Measurements from ENCODE around the gene ERF. TPM values are rescaled to one million over a fixed set of nuclear protein-coding genes. Genes with fewer than 3 reads are reported as not detected.
A peak's percentile ranks its signal among the peaks of the same experiment; 100 is the strongest.
"Not testable (repeated sequence)": the region's sequence is repeated elsewhere in the genome, so short reads cannot be mapped to it uniquely, and the experiment has no call there.

ERF gene
- total RNA-seq, 1 donor from 2014 or later = 35.8 TPM

DNA sequence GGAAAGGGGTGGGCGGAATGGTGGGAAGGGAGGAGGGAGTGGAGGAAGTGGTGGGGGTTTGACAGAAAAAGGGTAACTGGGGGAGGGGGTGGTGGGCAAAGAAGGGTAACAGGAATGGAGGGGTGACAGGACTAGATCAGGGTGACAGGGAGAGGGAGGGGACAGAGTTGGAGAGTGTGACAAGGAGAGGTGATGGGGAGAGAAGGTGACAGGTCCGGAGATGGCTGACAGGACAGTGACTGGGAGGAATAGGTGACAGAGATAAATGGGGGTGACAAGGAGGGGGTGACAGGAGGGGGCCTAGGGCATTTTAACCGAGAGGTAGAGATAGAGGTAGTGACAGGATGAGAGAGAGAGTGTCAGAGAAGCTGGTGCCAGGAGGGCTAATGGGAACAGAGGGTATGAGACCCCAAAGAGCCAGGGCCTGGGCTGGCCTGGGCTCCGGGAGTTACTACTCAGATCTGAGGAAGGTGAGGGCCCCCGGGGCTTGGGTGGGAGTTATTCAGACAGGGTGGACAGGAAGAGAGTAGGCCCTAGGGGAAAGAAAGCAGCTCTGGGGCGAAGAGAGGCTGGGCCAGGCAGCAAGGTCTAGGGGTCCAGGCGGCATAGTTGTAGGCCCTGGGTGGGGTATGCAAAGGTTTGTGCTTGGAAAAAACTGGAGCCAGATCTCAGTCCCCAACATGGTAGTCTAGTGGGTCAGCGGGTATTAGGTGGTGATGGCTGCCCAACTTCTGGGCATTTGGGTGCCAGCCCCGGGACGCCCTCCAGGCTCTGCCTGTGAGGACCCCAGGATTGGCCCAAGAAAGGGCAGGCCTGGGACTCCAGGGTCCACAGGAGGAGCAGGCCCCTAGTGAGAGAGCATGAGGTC, 14.8 kb upstream of the ERF start:
- Histone ChIP-seq H3K4me1 (peaks cover 28% of the 10 kb centered on the region), H3K9me3 (no peaks in the 10 kb centered on the region), H3K27ac (peak overlapping the region; percentile 92), H3K36me3 (peaks cover 29% of the 10 kb centered on the region), H3K4me3 (peak overlapping the region; percentile 61), H3K27me3 (ENCODE audit: low read depth) (no peaks in the 10 kb centered on the region)
- no peak for ATAC-seq
- intact Hi-C loops (cut with DNase I) = no loop called here
- TF ChIP-seq CTCF (IDR thresholded peaks at IDR 0.05) = no peak
- DNase-seq = no peak

- DNase-seq (peak; percentile 99), ATAC-seq (peak; percentile 91 to 93)
- H3K27me3 ChIP-seq (ENCODE audit: low read depth) = no peaks in the 10 kb centered on the region
- peaks cover 26% of the 10 kb centered on the region for H3K4me1 ChIP-seq
- intact Hi-C loops (cut with DNase I) = no loop called here
- H3K27ac ChIP-seq = peak within 1 kb of the TSS; percentile 97
- H3K36me3 ChIP-seq = peaks cover 20% of the 10 kb centered on the region
- H3K4me3 ChIP-seq = peak within 1 kb of the TSS; percentile 61
- no peak for TF ChIP-seq CTCF (IDR thresholded peaks at IDR 0.05)
- H3K9me3 ChIP-seq = no peaks in the 10 kb centered on the region
Measured at GRCh38 chr19:42268704-42269477, 14.0 kb upstream of the ERF start, which contains the start of gene CIC. CIC (plus strand) TSS chr19:42269252; CDS start chr19:42271784, 2,532 bp downstream.

DNA sequence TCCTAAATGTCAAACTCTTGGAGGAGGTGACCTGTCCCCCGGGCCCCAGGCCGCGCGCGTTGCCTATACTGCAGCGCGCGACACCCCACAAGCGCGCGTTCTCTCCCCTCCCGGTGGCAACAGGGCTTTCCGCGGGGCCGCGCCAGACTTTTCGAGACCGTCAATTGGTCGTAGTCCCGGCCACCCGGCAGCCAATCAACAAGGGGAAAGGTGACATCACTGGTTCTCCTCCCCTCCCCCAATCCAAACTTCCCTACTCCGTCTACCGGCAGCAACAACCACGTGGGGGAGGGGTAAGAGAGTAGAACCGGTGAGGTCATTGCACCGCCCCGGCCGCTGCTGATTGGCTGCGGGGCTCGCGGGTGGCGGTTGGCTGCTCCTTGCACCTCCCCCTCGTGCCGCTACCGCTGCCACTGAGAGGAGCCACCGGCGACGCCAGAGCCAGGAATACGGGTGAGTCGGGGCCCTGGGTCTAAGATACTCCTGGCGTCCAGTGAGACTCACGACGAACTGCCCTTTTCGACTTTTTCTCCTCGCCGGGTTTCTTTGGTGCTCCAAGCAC, 13.3 kb upstream of the ERF start:
- intact Hi-C loops (cut with DNase I) = no loop called here
- peak; percentile 90 to 91 for ATAC-seq

GRCh38 chr19:42267644-42268141, 12.8 kb upstream of the ERF start:
- Histone ChIP-seq H3K36me3 (peaks cover 8% of the 10 kb centered on the region), H3K9me3 (no peaks in the 10 kb centered on the region), H3K4me3 (peak overlapping the region; percentile 60), H3K27ac (peak overlapping the region; percentile 97), H3K4me1 (peaks cover 26% of the 10 kb centered on the region), H3K27me3 (ENCODE audit: low read depth) (no peaks in the 10 kb centered on the region)
- TF ChIP-seq CTCF (IDR thresholded peaks at IDR 0.05) = no peak
- ATAC-seq (no peak), DNase-seq (peak; percentile 34)
- intact Hi-C loops (cut with DNase I) = no loop called here

More for the DNA sequence above, 13.3 kb upstream of the ERF start:
- Histone ChIP-seq H3K27me3 (ENCODE audit: low read depth) (no peaks in the 10 kb centered on the region), H3K9me3 (no peaks in the 10 kb centered on the region), H3K27ac (peak overlapping the region; percentile 97), H3K4me3 (peak overlapping the region; percentile 60), H3K4me1 (peaks cover 26% of the 10 kb centered on the region), H3K36me3 (peaks cover 14% of the 10 kb centered on the region)
- TF ChIP-seq CTCF (IDR thresholded peaks at IDR 0.05) = no peak
- peak; percentile 99 for DNase-seq

GRCh38 chr19:42266928-42267603, 12.1 kb upstream of the ERF start:
- H3K4me3 ChIP-seq; intact Hi-C loops (cut with DNase I); H3K27ac ChIP-seq; ATAC-seq; H3K27me3 ChIP-seq (ENCODE audit: low read depth); H3K9me3 ChIP-seq; H3K36me3 ChIP-seq: not testable (repeated sequence)
- H3K4me1 ChIP-seq = peaks cover 26% of the 10 kb centered on the region
- peak; percentile 32 for DNase-seq

- H3K4me3 ChIP-seq; H3K36me3 ChIP-seq; DNase-seq; ATAC-seq; H3K27ac ChIP-seq; H3K27me3 ChIP-seq (ENCODE audit: low read depth); intact Hi-C loops (cut with DNase I); H3K9me3 ChIP-seq: not testable (repeated sequence)
- H3K4me1 ChIP-seq = peaks cover 20% of the 10 kb centered on the region
Measured at GRCh38 chr19:42266105-42266504, 11.2 kb upstream of the ERF start.
